Chondrocyte (in vitro differentiated cells): ENCODE results near the gene SYT15. TPM values are rescaled to one million over a fixed set of nuclear protein-coding genes. Genes with fewer than 3 reads are reported as not detected.
"Not testable (repeated sequence)": the region's sequence is repeated elsewhere in the genome, so short reads cannot be mapped to it uniquely, and the experiment has no call there.

Source experiments
- DNase-seq: peaks from one replicate; pipeline ENCODE4 v3.0.0; 2021; ENCODE audit warnings: mixed read lengths, low spot score
- H3K27ac Mint-ChIP-seq: one replicate; pipeline ENCODE4 v1.8.0; 2021; ENCODE audit warnings: mild to moderate bottlenecking, moderate library complexity, mixed read lengths; ENCODE audit not compliant: unreplicated experiment
- H3K27me3 Mint-ChIP-seq: 2 replicates; pipeline ENCODE4 v1.8.0; 2021; ENCODE audit warnings: low read depth, mixed read lengths
- H3K36me3 Mint-ChIP-seq: 2 replicates; pipeline ENCODE4 v1.8.0; 2021; ENCODE audit warnings: low read depth, mixed read lengths
- H3K4me1 Mint-ChIP-seq: 2 replicates; pipeline ENCODE4 v1.8.0; 2021; ENCODE audit warnings: low read depth, mild to moderate bottlenecking, mixed read lengths
- H3K4me3 Mint-ChIP-seq: one replicate; pipeline ENCODE4 v1.8.0; 2021; ENCODE audit warnings: mild to moderate bottlenecking, moderate library complexity, mixed read lengths; ENCODE audit not compliant: unreplicated experiment
- H3K9me3 Mint-ChIP-seq: 2 replicates; pipeline ENCODE4 v1.8.0; 2021; ENCODE audit warnings: low read depth, mixed read lengths
- total RNA-seq: library from RNA; stranded (reverse); gene quantifications from 3 replicates; pipeline ENCODE4 v1.2.1, GENCODE V29; 2021

Gene SYT15
- total RNA-seq, 1 donor from 2014 or later: 14.5 TPM

DNA sequence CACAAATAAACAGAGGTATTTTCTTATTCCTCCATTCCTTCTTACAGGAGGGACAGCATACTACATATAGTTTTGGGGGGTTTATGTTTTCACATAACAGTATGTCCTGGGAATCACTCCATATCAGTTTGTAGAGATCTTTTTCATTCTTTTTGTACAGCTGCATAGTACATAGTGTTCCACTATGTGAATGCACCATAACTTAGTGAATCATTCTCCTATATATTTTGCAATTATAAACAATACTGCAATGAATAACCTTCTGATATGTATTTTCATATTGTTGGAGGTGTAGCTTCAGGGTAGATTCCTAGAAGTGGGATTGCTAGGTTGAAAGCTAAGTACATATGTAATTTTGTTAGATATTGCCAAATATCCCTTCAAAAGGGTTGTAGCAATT lies 61.1 kb downstream of the SYT15 start:
- not testable (repeated sequence) for H3K36me3 Mint-ChIP-seq, H3K9me3 Mint-ChIP-seq, H3K27me3 Mint-ChIP-seq, H3K4me1 Mint-ChIP-seq, DNase-seq, H3K4me3 Mint-ChIP-seq, H3K27ac Mint-ChIP-seq

Other genes starting within 250 kb of the SYT15 start
- gene ANXA8L1, start 203.4 kb upstream of the SYT15 start, total RNA-seq: 0.27 to 0.97 TPM in 2 of 3 replicates, not detected in the other
- 0.30 to 0.53 TPM in 2 of 3 replicates, not detected in the other for gene NPY4R, start 113.2 kb upstream of the SYT15 start, total RNA-seq
- 5.4 to 12.3 TPM (median 5.7 TPM) in 3 replicates for gene GPRIN2, start 22.5 kb upstream of the SYT15 start, total RNA-seq